GM20431 (cell line): Measurements from ENCODE around the gene KCNC4.

Experiments
- in situ Hi-C: fragments of 300-500 bp; cut with MseI, MboI; formaldehyde crosslinking; loops from one replicate; pipeline ENCODE4 v1.15.0; 2020; ENCODE audit warnings: low sequenced_read_pairs; ENCODE audit not compliant: unreplicated experiment

Gene KCNC4

DNA sequence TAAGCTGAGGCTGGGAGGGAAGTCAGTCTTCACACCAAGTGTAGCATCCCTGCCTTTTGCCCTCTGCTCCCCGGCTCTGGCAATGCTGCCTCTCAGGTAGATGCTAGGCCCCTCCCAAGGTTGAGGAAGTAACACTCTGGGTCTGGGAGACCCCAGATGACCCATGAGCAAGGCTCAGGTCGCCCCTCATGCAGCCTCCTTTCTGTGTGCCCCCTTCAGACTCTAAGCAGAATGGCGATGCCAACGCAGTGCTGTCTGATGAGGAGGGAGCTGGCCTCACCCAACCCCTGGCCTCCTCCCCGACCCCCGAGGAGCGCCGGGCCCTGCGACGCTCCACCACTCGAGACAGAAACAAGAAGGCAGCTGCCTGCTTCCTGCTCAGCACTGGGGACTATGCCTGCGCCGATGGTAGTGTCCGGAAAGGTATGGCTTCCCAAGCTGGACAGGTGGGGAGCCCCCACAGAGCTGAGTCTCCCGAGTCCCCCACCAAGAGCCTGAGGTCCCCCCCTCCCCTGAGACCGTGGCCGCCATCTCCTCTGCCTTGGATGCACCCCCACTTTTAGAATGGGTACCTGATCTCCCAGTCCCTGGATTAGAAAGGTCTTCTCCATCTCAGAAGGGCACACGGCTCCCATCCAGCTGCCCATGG, 15.8 kb downstream of the KCNC4 start:
- in situ Hi-C loops = no loop called here

DNA sequence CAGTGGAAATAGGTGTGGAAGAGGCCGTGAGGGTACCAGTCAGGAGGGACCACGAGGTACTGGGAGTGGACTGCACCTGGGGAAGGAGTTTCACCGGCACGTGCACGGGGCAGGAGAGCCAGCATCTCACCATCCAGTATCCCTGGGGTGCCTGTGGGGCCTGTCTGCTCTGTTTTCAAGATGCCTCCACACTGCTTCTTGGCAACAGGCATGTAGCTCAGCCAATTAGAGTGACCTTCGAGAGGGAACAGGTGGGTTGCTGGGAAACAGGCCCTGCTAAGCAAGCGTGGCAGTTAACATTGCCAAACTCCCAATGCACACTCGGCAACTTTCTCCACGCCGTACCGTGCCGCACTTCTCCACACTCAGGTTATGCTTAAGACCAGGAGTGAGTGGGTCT, 17.7 kb downstream of the KCNC4 start:
- in situ Hi-C loops = no loop called here

DNA sequence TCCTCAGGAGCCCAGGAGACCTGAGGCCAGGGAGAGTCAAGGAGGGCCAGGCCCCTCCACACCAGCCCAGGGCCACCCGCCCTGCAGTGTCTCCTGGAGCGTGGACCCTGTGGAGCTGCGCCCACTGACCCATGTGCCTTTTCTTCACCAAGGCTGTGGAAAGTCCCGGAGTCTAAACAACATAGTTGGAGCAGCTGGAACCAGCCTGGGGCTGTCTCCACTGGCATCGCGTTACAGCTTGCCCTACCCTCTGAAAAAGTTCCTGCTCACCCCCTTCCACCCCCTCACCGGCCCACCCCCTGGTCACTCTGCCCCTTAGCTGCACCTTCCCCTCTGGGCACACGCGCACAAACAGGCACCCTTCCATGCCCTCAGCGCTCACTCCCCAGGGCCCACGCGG, 18.3 kb downstream of the KCNC4 start:
- in situ Hi-C loops = no loop called here

- in situ Hi-C loops = no loop called here
These were observed 18.8 kb downstream of the KCNC4 start for GRCh38 chr1:110228869-110229268.

- in situ Hi-C loops = no loop called here
These were observed 19.4 kb downstream of the KCNC4 start for GRCh38 chr1:110229348-110230001.

DNA sequence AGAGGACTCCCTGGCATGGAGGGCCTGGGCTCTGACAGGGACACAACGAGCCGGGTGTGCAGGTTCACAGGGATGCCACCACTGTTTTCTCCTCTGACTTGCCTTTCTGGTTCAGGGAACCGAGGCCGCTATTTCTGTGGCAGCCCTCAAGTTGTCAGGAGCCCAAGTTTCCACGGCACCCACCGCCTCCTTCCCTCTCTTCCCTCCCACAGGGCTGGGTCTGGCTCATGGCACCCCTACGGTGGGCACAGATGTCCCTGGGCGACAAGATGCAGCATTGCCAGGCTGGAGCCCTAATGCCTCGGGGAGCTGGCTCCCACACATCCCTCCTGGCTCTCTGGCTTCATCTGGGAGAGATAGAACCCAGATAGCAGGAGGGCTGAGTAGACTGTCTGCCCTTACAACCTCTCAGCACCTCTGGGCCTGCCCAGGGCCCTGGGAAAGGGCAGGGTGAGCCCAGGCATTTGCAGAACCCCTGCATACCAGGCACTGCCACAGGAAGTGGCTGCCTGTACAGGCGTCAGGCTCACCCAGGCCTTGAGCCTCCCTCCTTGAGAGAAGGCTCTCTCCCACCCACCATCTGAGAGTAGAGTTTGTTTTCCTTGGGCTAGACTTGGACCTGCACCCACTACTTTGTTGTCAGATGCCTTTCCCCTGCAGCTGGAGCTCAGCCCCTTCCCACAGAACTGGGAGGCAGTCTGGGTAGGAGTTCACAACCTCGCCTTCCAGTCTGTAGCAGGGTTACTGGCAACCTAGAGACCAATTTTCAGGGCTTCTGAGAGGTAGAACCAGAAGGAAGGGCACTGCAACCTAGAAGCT, 20.5 kb downstream of the KCNC4 start:
- in situ Hi-C loops = no loop called here

GRCh38 chr1:110233861-110234260, 23.7 kb downstream of the KCNC4 start:
- in situ Hi-C loops = no loop called here

- in situ Hi-C loops = no loop called here
These were observed 24.6 kb downstream of the KCNC4 start for GRCh38 chr1:110234691-110235090.

GRCh38 chr1:110235181-110235833, 25.2 kb downstream of the KCNC4 start:
- in situ Hi-C loops = no loop called here

- in situ Hi-C loops = no loop called here
These were observed 25.9 kb downstream of the KCNC4 start for GRCh38 chr1:110235834-110236682.

- in situ Hi-C loops = no loop called here
These were observed 27.5 kb downstream of the KCNC4 start for GRCh38 chr1:110237386-110238152.

- in situ Hi-C loops = no loop called here
These were observed 29.6 kb downstream of the KCNC4 start for GRCh38 chr1:110239441-110240430.

GRCh38 chr1:110240476-110241210, 30.5 kb downstream of the KCNC4 start:
- in situ Hi-C loops = no loop called here

- in situ Hi-C loops = no loop called here
These were observed 31.4 kb downstream of the KCNC4 start for GRCh38 chr1:110241516-110241915.

DNA sequence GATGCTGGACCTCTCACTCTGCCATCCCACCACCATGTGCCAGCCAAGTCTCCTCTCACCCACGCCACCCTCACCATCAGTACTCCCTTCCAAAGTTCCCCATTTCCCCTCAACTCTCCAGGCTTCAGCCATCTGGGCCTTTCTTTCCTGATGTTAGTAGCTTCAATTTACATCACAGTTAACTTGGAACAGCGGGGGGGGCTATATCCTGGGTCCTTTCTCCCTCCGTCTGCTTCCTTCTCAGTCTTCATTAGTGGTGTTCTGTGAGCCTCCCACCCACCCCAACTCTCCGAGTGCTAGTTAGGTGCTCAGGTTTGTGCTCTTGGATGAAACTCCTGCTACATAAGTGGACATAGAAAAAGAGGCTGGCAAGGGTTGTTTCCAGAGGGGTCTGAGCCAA, 31.9 kb downstream of the KCNC4 start:
- in situ Hi-C loops = no loop called here

DNA sequence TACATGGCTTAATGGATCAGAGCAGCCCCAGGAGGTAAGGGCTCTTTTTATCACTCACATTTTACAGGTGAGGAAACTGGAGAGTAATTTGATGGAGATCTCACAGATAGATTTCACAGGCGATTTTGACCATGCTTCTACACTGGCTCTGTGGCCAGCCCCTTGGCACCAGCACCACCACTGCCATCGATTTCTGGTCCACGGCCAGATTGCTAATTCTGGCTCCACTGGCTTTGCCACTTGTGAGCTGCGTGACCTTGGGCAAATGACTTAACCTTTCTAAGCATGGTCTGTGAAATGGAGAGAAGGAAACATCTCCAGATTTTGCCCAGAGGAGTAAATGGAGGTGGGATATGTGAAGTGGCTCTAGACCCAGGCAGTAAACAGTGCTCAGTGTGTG, 32.6 kb downstream of the KCNC4 start:
- in situ Hi-C loops = no loop called here

GRCh38 chr1:110243146-110243545, 33.0 kb downstream of the KCNC4 start:
- in situ Hi-C loops = no loop called here
